Measurements from ENCODE around the gene EMC8. TPM values are rescaled to one million over a fixed set of nuclear protein-coding genes. Genes with fewer than 3 reads are reported as not detected.

Gene EMC8
- polyA plus RNA-seq, 1 of the 3 experiments (the other 2 are of a cell fraction) = 45.9 TPM

DNA sequence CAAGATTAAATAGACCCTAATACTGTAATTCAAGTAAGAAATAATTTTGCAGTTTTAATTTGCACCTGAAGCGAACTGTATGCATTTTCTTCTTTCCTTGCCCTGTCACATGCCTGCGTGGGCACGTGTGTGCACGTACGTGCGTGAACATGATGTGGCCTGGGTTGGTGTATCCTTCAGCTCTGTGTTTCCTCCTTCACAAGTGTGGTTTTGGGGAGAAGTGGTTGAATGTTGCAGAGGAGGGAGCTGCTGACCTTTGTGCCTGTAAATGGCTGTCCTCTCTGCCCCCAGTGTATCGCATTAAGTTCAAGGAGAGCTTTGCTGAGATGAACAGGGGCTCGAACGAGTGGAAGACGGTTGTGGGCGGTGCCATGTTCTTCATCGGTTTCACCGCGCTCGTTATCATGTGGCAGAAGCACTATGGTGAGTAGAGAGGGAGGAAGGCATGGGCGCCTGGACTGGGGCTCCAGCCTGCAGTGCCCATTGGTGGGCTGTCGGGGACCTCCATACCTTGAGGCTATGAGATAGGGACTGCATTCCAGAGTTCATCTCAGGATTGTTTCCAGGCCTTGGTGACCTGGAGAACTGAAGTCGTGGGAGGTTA lies 6.2 kb upstream of the EMC8 start:
- no peak for TF ChIP-seq JUND (IDR thresholded peaks at IDR 0.05)
- TF ChIP-seq TAF1 (IDR thresholded peaks at IDR 0.05; ENCODE audit: borderline replicate concordance, low read depth, low read length) = no peak
- TF ChIP-seq, protein P1, sequence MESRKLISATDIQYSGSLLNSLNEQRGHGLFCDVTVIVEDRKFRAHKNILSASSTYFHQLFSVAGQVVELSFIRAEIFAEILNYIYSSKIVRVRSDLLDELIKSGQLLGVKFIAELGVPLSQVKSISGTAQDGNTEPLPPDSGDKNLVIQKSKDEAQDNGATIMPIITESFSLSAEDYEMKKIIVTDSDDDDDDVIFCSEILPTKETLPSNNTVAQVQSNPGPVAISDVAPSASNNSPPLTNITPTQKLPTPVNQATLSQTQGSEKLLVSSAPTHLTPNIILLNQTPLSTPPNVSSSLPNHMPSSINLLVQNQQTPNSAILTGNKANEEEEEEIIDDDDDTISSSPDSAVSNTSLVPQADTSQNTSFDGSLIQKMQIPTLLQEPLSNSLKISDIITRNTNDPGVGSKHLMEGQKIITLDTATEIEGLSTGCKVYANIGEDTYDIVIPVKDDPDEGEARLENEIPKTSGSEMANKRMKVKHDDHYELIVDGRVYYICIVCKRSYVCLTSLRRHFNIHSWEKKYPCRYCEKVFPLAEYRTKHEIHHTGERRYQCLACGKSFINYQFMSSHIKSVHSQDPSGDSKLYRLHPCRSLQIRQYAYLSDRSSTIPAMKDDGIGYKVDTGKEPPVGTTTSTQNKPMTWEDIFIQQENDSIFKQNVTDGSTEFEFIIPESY (IDR thresholded peaks at IDR 0.05; ENCODE audit: borderline replicate concordance, low read depth) = no peak
- TF ChIP-seq EZH2phosphoT487 (IDR thresholded peaks at IDR 0.05; ENCODE audit: borderline replicate concordance, low read depth) = no peak
- TF ChIP-seq, protein P2, sequence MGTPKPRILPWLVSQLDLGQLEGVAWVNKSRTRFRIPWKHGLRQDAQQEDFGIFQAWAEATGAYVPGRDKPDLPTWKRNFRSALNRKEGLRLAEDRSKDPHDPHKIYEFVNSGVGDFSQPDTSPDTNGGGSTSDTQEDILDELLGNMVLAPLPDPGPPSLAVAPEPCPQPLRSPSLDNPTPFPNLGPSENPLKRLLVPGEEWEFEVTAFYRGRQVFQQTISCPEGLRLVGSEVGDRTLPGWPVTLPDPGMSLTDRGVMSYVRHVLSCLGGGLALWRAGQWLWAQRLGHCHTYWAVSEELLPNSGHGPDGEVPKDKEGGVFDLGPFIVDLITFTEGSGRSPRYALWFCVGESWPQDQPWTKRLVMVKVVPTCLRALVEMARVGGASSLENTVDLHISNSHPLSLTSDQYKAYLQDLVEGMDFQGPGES (IDR thresholded peaks at IDR 0.05; ENCODE audit: low read depth, low read length) = no peak
- TF ChIP-seq, protein P3, sequence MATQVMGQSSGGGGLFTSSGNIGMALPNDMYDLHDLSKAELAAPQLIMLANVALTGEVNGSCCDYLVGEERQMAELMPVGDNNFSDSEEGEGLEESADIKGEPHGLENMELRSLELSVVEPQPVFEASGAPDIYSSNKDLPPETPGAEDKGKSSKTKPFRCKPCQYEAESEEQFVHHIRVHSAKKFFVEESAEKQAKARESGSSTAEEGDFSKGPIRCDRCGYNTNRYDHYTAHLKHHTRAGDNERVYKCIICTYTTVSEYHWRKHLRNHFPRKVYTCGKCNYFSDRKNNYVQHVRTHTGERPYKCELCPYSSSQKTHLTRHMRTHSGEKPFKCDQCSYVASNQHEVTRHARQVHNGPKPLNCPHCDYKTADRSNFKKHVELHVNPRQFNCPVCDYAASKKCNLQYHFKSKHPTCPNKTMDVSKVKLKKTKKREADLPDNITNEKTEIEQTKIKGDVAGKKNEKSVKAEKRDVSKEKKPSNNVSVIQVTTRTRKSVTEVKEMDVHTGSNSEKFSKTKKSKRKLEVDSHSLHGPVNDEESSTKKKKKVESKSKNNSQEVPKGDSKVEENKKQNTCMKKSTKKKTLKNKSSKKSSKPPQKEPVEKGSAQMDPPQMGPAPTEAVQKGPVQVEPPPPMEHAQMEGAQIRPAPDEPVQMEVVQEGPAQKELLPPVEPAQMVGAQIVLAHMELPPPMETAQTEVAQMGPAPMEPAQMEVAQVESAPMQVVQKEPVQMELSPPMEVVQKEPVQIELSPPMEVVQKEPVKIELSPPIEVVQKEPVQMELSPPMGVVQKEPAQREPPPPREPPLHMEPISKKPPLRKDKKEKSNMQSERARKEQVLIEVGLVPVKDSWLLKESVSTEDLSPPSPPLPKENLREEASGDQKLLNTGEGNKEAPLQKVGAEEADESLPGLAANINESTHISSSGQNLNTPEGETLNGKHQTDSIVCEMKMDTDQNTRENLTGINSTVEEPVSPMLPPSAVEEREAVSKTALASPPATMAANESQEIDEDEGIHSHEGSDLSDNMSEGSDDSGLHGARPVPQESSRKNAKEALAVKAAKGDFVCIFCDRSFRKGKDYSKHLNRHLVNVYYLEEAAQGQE (IDR thresholded peaks at IDR 0.05; ENCODE audit: low read depth, low read length) = no peak
- no peak for TF ChIP-seq TCF12 (IDR thresholded peaks at IDR 0.05)
- TF ChIP-seq, protein P4, sequence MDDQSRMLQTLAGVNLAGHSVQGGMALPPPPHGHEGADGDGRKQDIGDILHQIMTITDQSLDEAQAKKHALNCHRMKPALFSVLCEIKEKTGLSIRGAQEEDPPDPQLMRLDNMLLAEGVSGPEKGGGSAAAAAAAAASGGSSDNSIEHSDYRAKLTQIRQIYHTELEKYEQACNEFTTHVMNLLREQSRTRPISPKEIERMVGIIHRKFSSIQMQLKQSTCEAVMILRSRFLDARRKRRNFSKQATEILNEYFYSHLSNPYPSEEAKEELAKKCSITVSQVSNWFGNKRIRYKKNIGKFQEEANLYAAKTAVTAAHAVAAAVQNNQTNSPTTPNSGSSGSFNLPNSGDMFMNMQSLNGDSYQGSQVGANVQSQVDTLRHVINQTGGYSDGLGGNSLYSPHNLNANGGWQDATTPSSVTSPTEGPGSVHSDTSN (IDR thresholded peaks at IDR 0.05) = no peak
- TF ChIP-seq, protein P5, sequence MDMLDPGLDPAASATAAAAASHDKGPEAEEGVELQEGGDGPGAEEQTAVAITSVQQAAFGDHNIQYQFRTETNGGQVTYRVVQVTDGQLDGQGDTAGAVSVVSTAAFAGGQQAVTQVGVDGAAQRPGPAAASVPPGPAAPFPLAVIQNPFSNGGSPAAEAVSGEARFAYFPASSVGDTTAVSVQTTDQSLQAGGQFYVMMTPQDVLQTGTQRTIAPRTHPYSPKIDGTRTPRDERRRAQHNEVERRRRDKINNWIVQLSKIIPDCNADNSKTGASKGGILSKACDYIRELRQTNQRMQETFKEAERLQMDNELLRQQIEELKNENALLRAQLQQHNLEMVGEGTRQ (IDR thresholded peaks at IDR 0.05; ENCODE audit: borderline replicate concordance, low read depth, low read length) = no peak
- TF ChIP-seq MAX (IDR thresholded peaks at IDR 0.05; ENCODE audit: low read depth) = no peak
- no peak for TF ChIP-seq RAD21 (IDR thresholded peaks at IDR 0.05; ENCODE audit: low read length)
- TF ChIP-seq TEAD4 (IDR thresholded peaks at IDR 0.05; ENCODE audit: borderline replicate concordance, insufficient read depth) = no peak
- no peak for TF ChIP-seq GATA2 (CRISPR knock-in tag; IDR thresholded peaks at IDR 0.05)
- TF ChIP-seq FOXM1 (IDR thresholded peaks at IDR 0.05; ENCODE audit: low read depth) = no peak
- no peak for TF ChIP-seq MXI1 (IDR thresholded peaks at IDR 0.05; ENCODE audit: low read depth, low read length)
- TF ChIP-seq GABPA (IDR thresholded peaks at IDR 0.05; ENCODE audit: low read depth) = no peak
- TF ChIP-seq RFX5 (IDR thresholded peaks at IDR 0.05; ENCODE audit: low read length) = no peak
- Histone ChIP-seq H4K20me1 (ENCODE audit: insufficient read depth) (peaks cover 17% of the 10 kb centered on the region; the same call in 1 of the 2 replicates), H3K27ac (ENCODE audit: low read depth in 2 of 2, low read length in 1 of 2) (no peak overlapping the region), H3K4me3 (ENCODE audit: low read depth in 2 of 2, low read length in 1 of 2) (no peak overlapping the region), H3K27me3 (ENCODE audit: insufficient read depth) (no peaks in the 10 kb centered on the region; the same call in 1 of the 2 replicates), H2AFZ (ENCODE audit: low read depth) (no peak overlapping the region), H3K79me2 (ENCODE audit: insufficient read depth) (peaks cover 31% of the 10 kb centered on the region), H3K4me1 (ENCODE audit: control insufficient read depth in 1 of 2, insufficient read depth in 2 of 2, low read depth in 1 of 2, low read length in 1 of 2) (peaks cover 4 to 10% of the 10 kb centered on the region in 2 experiments; a peak in 2 of 4 replicates), H3K4me2 (no peak overlapping the region), H3K9me3 (no peaks in the 10 kb centered on the region), H3K36me3 (replicated peaks in 1 of 2; ENCODE audit: control insufficient read depth in 1 of 2, insufficient read depth in 2 of 2, low read length in 1 of 2) (peaks cover 35 to 57% of the 10 kb centered on the region in 2 experiments), H3K9ac (no peak overlapping the region), H3F3A (replicated peaks; ENCODE audit: insufficient read depth) (peaks cover 3% of the 10 kb centered on the region), H3K9me2 (no peaks in the 10 kb centered on the region)
- CTCF ChIA-PET = interaction anchor here (1.5 kb wide), 1 partner anchor 16 kb away, joined by 4 read pairs; no protein-coding TSS in a partner anchor
- no peak for DNase-seq
- POLR2A ChIA-PET = no interaction called here
- 90% methylated on average over 17 of the region's 18 CpGs for WGBS (ENCODE audit: low lambda C conversion rate)
